ENCODE results near the gene REM1.
"Not testable (repeated sequence)": the region's sequence is repeated elsewhere in the genome, so short reads cannot be mapped to it uniquely, and the experiment has no call there.

- TF ChIP-seq, protein P1, sequence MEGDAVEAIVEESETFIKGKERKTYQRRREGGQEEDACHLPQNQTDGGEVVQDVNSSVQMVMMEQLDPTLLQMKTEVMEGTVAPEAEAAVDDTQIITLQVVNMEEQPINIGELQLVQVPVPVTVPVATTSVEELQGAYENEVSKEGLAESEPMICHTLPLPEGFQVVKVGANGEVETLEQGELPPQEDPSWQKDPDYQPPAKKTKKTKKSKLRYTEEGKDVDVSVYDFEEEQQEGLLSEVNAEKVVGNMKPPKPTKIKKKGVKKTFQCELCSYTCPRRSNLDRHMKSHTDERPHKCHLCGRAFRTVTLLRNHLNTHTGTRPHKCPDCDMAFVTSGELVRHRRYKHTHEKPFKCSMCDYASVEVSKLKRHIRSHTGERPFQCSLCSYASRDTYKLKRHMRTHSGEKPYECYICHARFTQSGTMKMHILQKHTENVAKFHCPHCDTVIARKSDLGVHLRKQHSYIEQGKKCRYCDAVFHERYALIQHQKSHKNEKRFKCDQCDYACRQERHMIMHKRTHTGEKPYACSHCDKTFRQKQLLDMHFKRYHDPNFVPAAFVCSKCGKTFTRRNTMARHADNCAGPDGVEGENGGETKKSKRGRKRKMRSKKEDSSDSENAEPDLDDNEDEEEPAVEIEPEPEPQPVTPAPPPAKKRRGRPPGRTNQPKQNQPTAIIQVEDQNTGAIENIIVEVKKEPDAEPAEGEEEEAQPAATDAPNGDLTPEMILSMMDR (IDR thresholded peaks at IDR 0.05; ENCODE audit: low read length), result not testable (repeated sequence)
- TF ChIP-seq EZH2 (optimal IDR thresholded peaks at IDR 0.05; ENCODE audit: low read depth, low read length), result not testable (repeated sequence)
Observed at GRCh38 chr20:31426891-31427551, 48.1 kb upstream of the REM1 start.

All from MM.1S (cell line).